Mesenchymal stem cell (in vitro differentiated cells and primary cell): Measurements from ENCODE around the gene CLCA1.

Source experiments
- DNase-seq: peaks from one replicate; pipeline ENCODE4 v3.0.0-alpha.2; 2013
- H2AFZ ChIP-seq: one replicate; pipeline ENCODE4 v1.6.1; 2013; ENCODE audit warnings: low read depth, mild to moderate bottlenecking, control low read depth, inconsistent platforms, low read length, moderate library complexity
- H2AK5ac ChIP-seq: 2 replicates; pipeline ENCODE4 v1.6.1; 2013; ENCODE audit warnings: low read length, moderate library complexity, mild to moderate bottlenecking, inconsistent platforms; ENCODE audit not compliant: severe bottlenecking
- H2BK120ac ChIP-seq: one replicate; pipeline ENCODE4 v1.6.1; 2013; ENCODE audit warnings: low read depth, mild to moderate bottlenecking, inconsistent platforms, low read length, moderate library complexity
- H2BK12ac ChIP-seq, 2 experiments: one replicate each; pipeline ENCODE4 v1.6.1; 2013; ENCODE audit warnings: inconsistent platforms in 2 of 2, low read length in 2 of 2, mild to moderate bottlenecking in 2 of 2, moderate library complexity in 2 of 2, control low read depth in 1 of 2
- H2BK15ac ChIP-seq: one replicate; pipeline ENCODE4 v1.6.1; 2013; ENCODE audit warnings: mild to moderate bottlenecking, low read depth, inconsistent platforms; ENCODE audit not compliant: poor library complexity, severe bottlenecking
- H2BK5ac ChIP-seq: 2 replicates; pipeline ENCODE4 v1.6.1; 2013; ENCODE audit warnings: low read depth, mild to moderate bottlenecking, low read length, control low read depth, inconsistent platforms; ENCODE audit not compliant: poor library complexity, severe bottlenecking
- H3K14ac ChIP-seq, 2 experiments: one replicate each; pipeline ENCODE4 v1.6.1; 2013; ENCODE audit warnings: inconsistent platforms in 2 of 2, low read length in 2 of 2, control low read depth in 1 of 2, mild to moderate bottlenecking in 1 of 2, moderate library complexity in 1 of 2
- H3K18ac ChIP-seq, 2 experiments: one replicate each; pipeline ENCODE4 v1.6.1; 2013; ENCODE audit warnings: inconsistent platforms in 2 of 2, low read length in 2 of 2, control low read depth in 1 of 2, low read depth in 1 of 2, mild to moderate bottlenecking in 1 of 2
- H3K23ac ChIP-seq, 2 experiments: one replicate each; pipeline ENCODE4 v1.6.1; 2013; ENCODE audit warnings: inconsistent platforms in 2 of 2, low read length in 2 of 2, mild to moderate bottlenecking in 2 of 2, moderate library complexity in 2 of 2, control low read depth in 1 of 2
- H3K27ac ChIP-seq: 2 replicates; pipeline ENCODE4 v1.5.1; 2013; ENCODE audit warnings: mild to moderate bottlenecking, moderate library complexity, low read length, control low read depth, inconsistent platforms; ENCODE audit not compliant: poor library complexity, severe bottlenecking
- H3K27me3 ChIP-seq, 2 experiments: 2 replicates each; pipeline versions ENCODE4 v1.6.1 to v1.7.0; 2013; ENCODE audit warnings: low read length in 2 of 2, mild to moderate bottlenecking in 2 of 2, moderate library complexity in 2 of 2, control low read depth in 1 of 2, inconsistent platforms in 1 of 2; ENCODE audit not compliant: control insufficient read depth in 1 of 2, insufficient read depth in 1 of 2
- H3K36me3 ChIP-seq, 2 experiments: 2 replicates each; pipeline versions ENCODE4 v1.6.1 to v1.7.0; 2013; ENCODE audit warnings: low read length in 2 of 2, control low read depth in 1 of 2, inconsistent platforms in 1 of 2, low read depth in 1 of 2, mild to moderate bottlenecking in 1 of 2; ENCODE audit not compliant: insufficient read depth in 2 of 2, control insufficient read depth in 1 of 2
- H3K4ac ChIP-seq, 2 experiments: one replicate each; pipeline ENCODE4 v1.6.1; 2013; ENCODE audit warnings: inconsistent platforms in 2 of 2, low read length in 2 of 2, mild to moderate bottlenecking in 2 of 2, moderate library complexity in 2 of 2, control low read depth in 1 of 2, low read depth in 1 of 2
- H3K4me1 ChIP-seq: 2 replicates; pipeline ENCODE4 v1.6.1; 2013; ENCODE audit warnings: low read depth, low read length, control low read depth; ENCODE audit not compliant: control insufficient read depth, insufficient read depth
- H3K4me2 ChIP-seq: 2 replicates; pipeline ENCODE4 v1.6.1; 2013; ENCODE audit warnings: low read length, mild to moderate bottlenecking, inconsistent platforms; ENCODE audit not compliant: poor library complexity, severe bottlenecking
- H3K4me3 ChIP-seq, 2 experiments: 2 replicates each; pipeline versions ENCODE4 v1.5.1 to v1.7.0; 2013; ENCODE audit warnings: low read length in 2 of 2, mild to moderate bottlenecking in 2 of 2, control low read depth in 1 of 2, low read depth in 1 of 2; ENCODE audit not compliant: insufficient read depth in 1 of 2
- H3K79me1 ChIP-seq: replicated peaks from 2 replicates; pipeline ENCODE4 v1.6.1; 2013; ENCODE audit warnings: mild to moderate bottlenecking, control low read depth, low read length, inconsistent platforms; ENCODE audit not compliant: poor library complexity, severe bottlenecking
- H3K9ac ChIP-seq: 2 replicates; pipeline ENCODE4 v1.7.0; 2013; ENCODE audit warnings: mild to moderate bottlenecking, low read length, moderate library complexity
- H3K9me3 ChIP-seq: 2 replicates; pipeline ENCODE4 v1.7.0; 2013; ENCODE audit warnings: mild to moderate bottlenecking, low read length; ENCODE audit not compliant: control insufficient read depth
- H4K8ac ChIP-seq: one replicate; pipeline ENCODE4 v1.6.1; 2013; ENCODE audit warnings: inconsistent platforms, mild to moderate bottlenecking, low read length, moderate library complexity
- H4K91ac ChIP-seq: one replicate; pipeline ENCODE4 v1.6.1; 2013; ENCODE audit warnings: mild to moderate bottlenecking, low read length, inconsistent platforms
- WGBS: methylation state at CpG from one replicate; pipeline ENCODE4 v1.1.7; 2013; ENCODE audit warnings: mixed read lengths; 5-methylcytosine and 5-hydroxymethylcytosine counted together

CLCA1 gene

GRCh38 chr1:86423873-86424272 is 44.9 kb upstream of the CLCA1 start, which contains the start of gene CLCA2:
CLCA2 (plus strand) TSS chr1:86424171; CDS start chr1:86424248, 77 bp downstream.
- Histone ChIP-seq H2BK12ac (no peak within 1 kb of the TSS), H2BK120ac (no peak within 1 kb of the TSS), H2BK5ac (no peak within 1 kb of the TSS), H3K14ac (no peak within 1 kb of the TSS), H3K4me1 (no peaks in the 10 kb centered on the region), H3K23ac (no peak within 1 kb of the TSS), H3K4me2 (no peak within 1 kb of the TSS), H3K9me3 (no peaks in the 10 kb centered on the region), H2BK15ac (no peak within 1 kb of the TSS), H3K4ac (no peak within 1 kb of the TSS), H3K27me3 (no peaks in the 10 kb centered on the region), H4K91ac (no peak within 1 kb of the TSS), H3K36me3 (peaks cover 0 to 3% of the 10 kb centered on the region in 2 experiments), H3K4me3 (peak within 1 kb of the TSS in 1 of 2 experiments; percentile 67), H2AFZ (no peak within 1 kb of the TSS), H2AK5ac (no peak within 1 kb of the TSS), H3K9ac (peak within 1 kb of the TSS; percentile 61), H3K18ac (peak within 1 kb of the TSS in 1 of 2 experiments; percentile 49), H3K79me1 (no peaks in the 10 kb centered on the region), H4K8ac (no peak within 1 kb of the TSS), H3K27ac (no peak within 1 kb of the TSS)
- DNase-seq: no peak

- peak overlapping the region in 1 of 2 experiments; percentile 50 for H2BK12ac ChIP-seq
- H3K27me3 ChIP-seq: no peaks in the 10 kb centered on the region
- peak overlapping the region; percentile 37 to 67 for H3K18ac ChIP-seq
- H3K79me1 ChIP-seq: no peaks in the 10 kb centered on the region
- H3K4ac ChIP-seq: peak overlapping the region; percentile 9 to 40
- no peaks in the 10 kb centered on the region for H3K4me1 ChIP-seq
- H2BK5ac ChIP-seq: no peak overlapping the region
- H3K27ac ChIP-seq: peak overlapping the region; percentile 20
- no peaks in the 10 kb centered on the region for H3K9me3 ChIP-seq
- peaks cover 0 to 3% of the 10 kb centered on the region in 2 experiments for H3K36me3 ChIP-seq
- H3K9ac ChIP-seq: peak overlapping the region; percentile 85
- H3K4me3 ChIP-seq: no peak overlapping the region
- no peak overlapping the region for H2AFZ ChIP-seq
- H4K8ac ChIP-seq: peak overlapping the region; percentile 45
- no peak overlapping the region for H3K14ac ChIP-seq
- no peak overlapping the region for H3K23ac ChIP-seq
- H2AK5ac ChIP-seq: no peak overlapping the region
- peak overlapping the region; percentile 20 for H2BK15ac ChIP-seq
- H3K4me2 ChIP-seq: no peak overlapping the region
- 94% methylated on average over 6 of the region's 7 CpGs for WGBS
- H2BK120ac ChIP-seq: peak overlapping the region; percentile 11
- DNase-seq: peak; percentile 48
- no peak overlapping the region for H4K91ac ChIP-seq
Observed at GRCh38 chr1:86429122-86429725, 39.5 kb upstream of the CLCA1 start.

- Histone ChIP-seq H3K27ac (peak overlapping the region; percentile 75), H2BK15ac (no peak overlapping the region), H4K91ac (no peak overlapping the region), H2AFZ (no peak overlapping the region), H3K4me3 (no peak overlapping the region), H3K9ac (peak overlapping the region; percentile 85), H2BK120ac (no peak overlapping the region), H3K9me3 (no peaks in the 10 kb centered on the region), H3K4me2 (no peak overlapping the region), H2AK5ac (no peak overlapping the region), H3K4me1 (no peaks in the 10 kb centered on the region), H3K4ac (no peak overlapping the region), H2BK12ac (no peak overlapping the region), H3K18ac (no peak overlapping the region), H4K8ac (no peak overlapping the region), H3K23ac (no peak overlapping the region), H3K36me3 (peaks cover 0 to 9% of the 10 kb centered on the region in 2 experiments), H3K14ac (no peak overlapping the region), H3K27me3 (no peaks in the 10 kb centered on the region), H3K79me1 (no peaks in the 10 kb centered on the region), H2BK5ac (no peak overlapping the region)
- DNase-seq: peak; percentile 96
- 4% methylated on average over 3 of the region's 3 CpGs for WGBS
Observed at GRCh38 chr1:86429835-86430234, 38.9 kb upstream of the CLCA1 start.

- Histone ChIP-seq H3K4me1 (no peaks in the 10 kb centered on the region), H4K91ac (no peak overlapping the region), H2BK15ac (no peak overlapping the region), H2BK12ac (peak overlapping the region in 1 of 2 experiments; percentile 12), H2AK5ac (no peak overlapping the region), H3K18ac (peak overlapping the region; percentile 23 to 80), H4K8ac (peak overlapping the region; percentile 57), H2BK5ac (no peak overlapping the region), H3K27ac (peak overlapping the region; percentile 75), H3K79me1 (no peaks in the 10 kb centered on the region), H3K9me3 (no peaks in the 10 kb centered on the region), H3K4me2 (no peak overlapping the region), H3K4ac (peak overlapping the region in 1 of 2 experiments; percentile 22), H3K4me3 (no peak overlapping the region), H3K36me3 (peaks cover 0 to 14% of the 10 kb centered on the region in 2 experiments), H3K27me3 (no peaks in the 10 kb centered on the region), H3K23ac (no peak overlapping the region), H2BK120ac (peak overlapping the region; percentile 39), H3K14ac (no peak overlapping the region), H2AFZ (no peak overlapping the region), H3K9ac (peak overlapping the region; percentile 85)
- DNase-seq: no peak
Observed at GRCh38 chr1:86430376-86430775, 38.4 kb upstream of the CLCA1 start.
